ENCODE measurements around the gene SYNE4.
A peak's percentile ranks its signal among the peaks of the same experiment; 100 is the strongest.
"Not testable (repeated sequence)": the region's sequence is repeated elsewhere in the genome, so short reads cannot be mapped to it uniquely, and the experiment has no call there.

SYNE4 gene

GRCh38 chr19:35990771-35991730, 17.6 kb downstream of the SYNE4 start:
- no peak for DNase-seq (ENCODE audit: low spot score)

- no peak for DNase-seq (ENCODE audit: low spot score)
Measured at GRCh38 chr19:35990156-35990555, 18.5 kb downstream of the SYNE4 start.

- DNase-seq (ENCODE audit: low spot score) = no peak
Measured at GRCh38 chr19:35988824-35989223, 19.8 kb downstream of the SYNE4 start.

- DNase-seq (ENCODE audit: low spot score) = no peak
Measured at GRCh38 chr19:35987571-35987896, 21.1 kb downstream of the SYNE4 start.

- no peak for DNase-seq (ENCODE audit: low spot score)
Measured at GRCh38 chr19:35986664-35987570, 21.7 kb downstream of the SYNE4 start.

GRCh38 chr19:35986111-35986510, 22.5 kb downstream of the SYNE4 start:
- no peak for DNase-seq (ENCODE audit: low spot score)

GRCh38 chr19:35983177-35983576, 25.4 kb downstream of the SYNE4 start:
- DNase-seq (ENCODE audit: low spot score) = no peak

- DNase-seq (ENCODE audit: low spot score) = not testable (repeated sequence)
Measured at GRCh38 chr19:35980997-35981396, 27.6 kb downstream of the SYNE4 start.

GRCh38 chr19:35978832-35979365, 29.7 kb downstream of the SYNE4 start:
- no peak for DNase-seq (ENCODE audit: low spot score)

- DNase-seq (ENCODE audit: low spot score) = no peak
Measured at GRCh38 chr19:35978271-35978670, 30.3 kb downstream of the SYNE4 start.

- no peak for DNase-seq (ENCODE audit: low spot score)
Measured at GRCh38 chr19:35977446-35978222, 31.0 kb downstream of the SYNE4 start.

- no peak for DNase-seq (ENCODE audit: low spot score)
Measured at GRCh38 chr19:35975608-35976214, 32.9 kb downstream of the SYNE4 start.

- DNase-seq (ENCODE audit: low spot score) = no peak
Measured at GRCh38 chr19:35973487-35973886, 35.1 kb downstream of the SYNE4 start.

GRCh38 chr19:35966771-35967170, 41.8 kb downstream of the SYNE4 start:
- DNase-seq (ENCODE audit: low spot score) = no peak

- DNase-seq (ENCODE audit: low spot score) = peak; percentile 48
Measured at GRCh38 chr19:35963514-35963913, 45.1 kb downstream of the SYNE4 start.

GRCh38 chr19:35960432-35960972, 48.1 kb downstream of the SYNE4 start:
- DNase-seq (ENCODE audit: low spot score) = no peak

GRCh38 chr19:35959968-35960320, 48.7 kb downstream of the SYNE4 start:
- DNase-seq (ENCODE audit: low spot score) = no peak

GRCh38 chr19:35959040-35959967, 49.3 kb downstream of the SYNE4 start:
- DNase-seq (ENCODE audit: low spot score) = no peak

- no peak for DNase-seq (ENCODE audit: low spot score)
Measured at GRCh38 chr19:35958660-35959039, 50.0 kb downstream of the SYNE4 start.

- not testable (repeated sequence) for DNase-seq (ENCODE audit: low spot score)
Measured at GRCh38 chr19:35957411-35957810, 51.2 kb downstream of the SYNE4 start.
